B cell (primary cell): Measurements from ENCODE around the gene DTWD2. TPM values are rescaled to one million over a fixed set of nuclear protein-coding genes. Genes with fewer than 3 reads are reported as not detected.

Source experiments
- ATAC-seq: fragments of 200-7000 bp; cut with Tn5 transposase; one replicate; pipeline ENCODE4 v1.10.0; 2021; ENCODE audit warnings: low read depth, mild to moderate bottlenecking, moderate number of reproducible peaks, moderate library complexity
- CTCF ChIA-PET: fragments of 350-600 bp; sonication (Branson Sonifier 250); formaldehyde crosslinking; loops from one replicate; lab custom pipeline; 2021; ENCODE audit warnings: antibody characterized with exemption, inconsistent platforms; lab: Charles Lee
- POLR2A ChIA-PET: fragments of 350-600 bp; sonication (Branson Sonifier 250); formaldehyde crosslinking; loops from one replicate; lab custom pipeline; 2021; ENCODE audit warnings: antibody characterized with exemption; lab: Charles Lee
- DNase-seq: peaks from one replicate; pipeline ENCODE4 v3.0.0; 2013
- H2AFZ ChIP-seq: 2 replicates; pipeline ENCODE4 v1.6.1; 2012; ENCODE audit warnings: mild to moderate bottlenecking, low read depth, low read length; ENCODE audit not compliant: insufficient read depth, poor library complexity, severe bottlenecking
- H3K27ac ChIP-seq, 2 donors: 1 replicate in 1 of 2; 2 replicates in 1 of 2; pipeline ENCODE4 v1.5.1; 2012 to 2013; ENCODE audit warnings: low read length in 2 of 2, mild to moderate bottlenecking in 2 of 2, moderate library complexity in 1 of 2
- H3K27me3 ChIP-seq, 4 experiments: fragments of 200-600 bp in 1 of 4; sonication (generic) in 1 of 4; replicated peaks in 1 of 4; 1 replicate in 2 of 4; 2 replicates in 2 of 4; pipeline versions ENCODE4 v1.6.1 to v1.7.0; 2013 to 2016; ENCODE audit warnings: low read length in 3 of 4, mild to moderate bottlenecking in 2 of 4, mixed read lengths in 1 of 4, moderate library complexity in 1 of 4; ENCODE audit not compliant: insufficient read depth in 4 of 4, control insufficient read depth in 3 of 4; ENCODE audit errors: control extremely low read depth in 1 of 4
- H3K36me3 ChIP-seq, 2 experiments: replicated peaks in 1 of 2; 1 replicate in 1 of 2; 2 replicates in 1 of 2; pipeline versions ENCODE4 v1.6.1 to v1.7.1; 2013; ENCODE audit warnings: low read length in 1 of 2; ENCODE audit not compliant: insufficient read depth in 2 of 2, control insufficient read depth in 1 of 2; ENCODE audit errors: control extremely low read depth in 1 of 2, extremely low read depth in 1 of 2
- H3K4me1 ChIP-seq, 2 donors: fragments of 200-600 bp in 1 of 2; sonication (generic) in 1 of 2; 1 replicate in 1 of 2; 2 replicates in 1 of 2; pipeline versions ENCODE4 v1.5.1 to v1.6.1; 2013 to 2017; ENCODE audit warnings: low read length in 2 of 2; ENCODE audit not compliant: control insufficient read depth in 2 of 2, insufficient read depth in 2 of 2
- H3K4me2 ChIP-seq: replicated peaks from 2 replicates; pipeline ENCODE3; 2012; ENCODE audit warnings: mild to moderate bottlenecking, low read depth, low read length; ENCODE audit not compliant: poor library complexity, severe bottlenecking
- H3K4me3 ChIP-seq, 5 experiments: fragments of 200-600 bp in 1 of 5; sonication (generic) in 1 of 5; 1 replicate in 3 of 5; 2 replicates in 2 of 5; pipeline versions ENCODE4 v1.5.1 to v1.7.0; 2011 to 2016; ENCODE audit warnings: low read length in 4 of 5, mild to moderate bottlenecking in 4 of 5, low read depth in 2 of 5, control low read depth in 1 of 5, moderate library complexity in 1 of 5; ENCODE audit not compliant: insufficient read depth in 1 of 5; ENCODE audit errors: control extremely low read depth in 1 of 5, extremely low read depth in 1 of 5
- H3K79me2 ChIP-seq: fragments of 200-600 bp; sonication (generic); one replicate; pipeline ENCODE4 v1.6.0; 2016; ENCODE audit warnings: low read length; ENCODE audit not compliant: control insufficient read depth, insufficient read depth
- H3K9ac ChIP-seq: fragments of 200-600 bp; sonication (generic); 2 replicates; pipeline ENCODE4 v1.6.1; 2017; ENCODE audit warnings: mild to moderate bottlenecking, low read length, moderate library complexity
- H3K9me3 ChIP-seq, 3 donors: one replicate each; pipeline versions ENCODE4 v1.6.1 to v1.7.1; 2013; ENCODE audit warnings: low read length in 2 of 3; ENCODE audit not compliant: control insufficient read depth in 2 of 3, insufficient read depth in 1 of 3; ENCODE audit errors: control extremely low read depth in 1 of 3
- H4K20me1 ChIP-seq: 2 replicates; pipeline ENCODE4 v1.6.0; 2012; ENCODE audit warnings: mild to moderate bottlenecking, low read length; ENCODE audit not compliant: insufficient read depth, control insufficient read depth, poor library complexity, severe bottlenecking
- H3K27ac Mint-ChIP-seq: one replicate; pipeline ENCODE4 v1.8.0; 2021; ENCODE audit warnings: mixed read lengths
- H3K27me3 Mint-ChIP-seq: one replicate; pipeline ENCODE4 v1.8.0; 2021; ENCODE audit warnings: mixed read lengths
- H3K4me1 Mint-ChIP-seq: one replicate; pipeline ENCODE4 v1.8.0; 2021; ENCODE audit warnings: mixed read lengths
- H3K4me3 Mint-ChIP-seq: one replicate; pipeline ENCODE4 v1.8.0; 2021; ENCODE audit warnings: mixed read lengths
- H3K9me3 Mint-ChIP-seq: one replicate; pipeline ENCODE4 v1.8.0; 2022; ENCODE audit warnings: mixed read lengths; ENCODE audit not compliant: insufficient read depth
- EZH2 ChIP-seq: IDR thresholded peaks from 2 replicates; pipeline ENCODE4 v1.6.1; 2012; ENCODE audit warnings: borderline replicate concordance, low read depth, mild to moderate bottlenecking, moderate library complexity, low read length; ENCODE audit not compliant: insufficient read depth, poor library complexity, severe bottlenecking
- intact Hi-C: fragments of 100-400 bp; cut with micrococcal nuclease; formaldehyde crosslinking; loops from one replicate; pipeline ENCODE4 v1.10.0; 2022
- polyA plus RNA-seq: library from polyadenylated mRNA; depleted of rRNA; stranded (reverse); fragments of >200 nt; gene quantifications from 2 replicates; pipeline ENCODE4 v1.2.3, GENCODE V29; 2012
- total RNA-seq, 2 donors: library from RNA; stranded (reverse); fragments of 120-200 nt in 1 of 2; gene quantifications; 1 replicate in 1 of 2; 2 replicates in 1 of 2; pipeline versions ENCODE4 v1.2.3 to v1.2.4, GENCODE V29; 2013 to 2022
- TF ChIP-seq, protein P1 (sequence below): fragments of 200-600 bp; IDR thresholded peaks from one replicate; pipeline ENCODE4 v1.8.0; 2022; ENCODE audit warnings: antibody characterized with exemption, mild to moderate bottlenecking

DTWD2 gene
- total and polyA plus RNA-seq, 2 donors (not counting 1 experiment from before 2014, with no cell fraction given): 3.7 to 6.0 TPM

DNA sequence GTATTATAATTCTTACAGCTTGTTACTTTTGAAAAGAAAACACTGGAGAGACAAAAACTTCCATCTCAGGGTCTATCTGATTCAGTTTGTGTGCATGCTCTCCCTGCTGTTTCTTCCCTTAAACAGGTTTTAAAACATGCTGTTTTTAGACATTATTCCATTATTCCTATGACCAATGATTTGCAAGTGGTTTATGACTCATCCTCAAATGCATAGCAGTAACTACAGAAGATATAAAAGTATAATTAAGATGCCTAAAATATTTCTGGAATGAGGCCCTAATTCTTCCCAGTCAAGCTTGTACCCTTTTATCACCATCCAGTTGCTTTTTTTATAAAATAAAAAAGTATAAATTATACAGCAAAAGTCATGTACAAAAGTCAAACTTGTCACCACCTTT lies 3.7 kb downstream of the DTWD2 start:
- Histone ChIP-seq H3K4me3 (no peak overlapping the region), H3K79me2 (peaks cover 30% of the 10 kb centered on the region), H3K27ac (no peak overlapping the region), H3K9me3 (no peaks in the 10 kb centered on the region), H3K27me3 (no peaks in the 10 kb centered on the region), H3K36me3 (no peaks in the 10 kb centered on the region), H2AFZ (no peak overlapping the region), H3K4me2 (no peak overlapping the region), H3K4me1 (peaks cover 17% of the 10 kb centered on the region in 2 donors), H4K20me1 (no peaks in the 10 kb centered on the region), H3K9ac (no peak overlapping the region)
- CTCF ChIA-PET: interaction anchor here (1.4 to 6.6 kb wide), 3 partner anchors 427 to 450 kb away, joined by 3 to 51 read pairs (median 4); no protein-coding TSS in a partner anchor
- intact Hi-C loops: loop anchor here (5.0 to 10.0 kb wide), 4 partner anchors 193 to 1480 kb away; partner anchors contain the start of gene PRR16
- POLR2A ChIA-PET: no interaction called here
- ATAC-seq (no peak), DNase-seq (no peak)
- no peak overlapping the region for H3K27ac Mint-ChIP-seq
- H3K9me3 Mint-ChIP-seq: no peaks in the 10 kb centered on the region
- H3K4me3 Mint-ChIP-seq: no peak overlapping the region
- H3K27me3 Mint-ChIP-seq: no peaks in the 10 kb centered on the region
- TF ChIP-seq EZH2: no peak
- TF ChIP-seq, protein P1, sequence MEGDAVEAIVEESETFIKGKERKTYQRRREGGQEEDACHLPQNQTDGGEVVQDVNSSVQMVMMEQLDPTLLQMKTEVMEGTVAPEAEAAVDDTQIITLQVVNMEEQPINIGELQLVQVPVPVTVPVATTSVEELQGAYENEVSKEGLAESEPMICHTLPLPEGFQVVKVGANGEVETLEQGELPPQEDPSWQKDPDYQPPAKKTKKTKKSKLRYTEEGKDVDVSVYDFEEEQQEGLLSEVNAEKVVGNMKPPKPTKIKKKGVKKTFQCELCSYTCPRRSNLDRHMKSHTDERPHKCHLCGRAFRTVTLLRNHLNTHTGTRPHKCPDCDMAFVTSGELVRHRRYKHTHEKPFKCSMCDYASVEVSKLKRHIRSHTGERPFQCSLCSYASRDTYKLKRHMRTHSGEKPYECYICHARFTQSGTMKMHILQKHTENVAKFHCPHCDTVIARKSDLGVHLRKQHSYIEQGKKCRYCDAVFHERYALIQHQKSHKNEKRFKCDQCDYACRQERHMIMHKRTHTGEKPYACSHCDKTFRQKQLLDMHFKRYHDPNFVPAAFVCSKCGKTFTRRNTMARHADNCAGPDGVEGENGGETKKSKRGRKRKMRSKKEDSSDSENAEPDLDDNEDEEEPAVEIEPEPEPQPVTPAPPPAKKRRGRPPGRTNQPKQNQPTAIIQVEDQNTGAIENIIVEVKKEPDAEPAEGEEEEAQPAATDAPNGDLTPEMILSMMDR: no peak
- peaks cover 26% of the 10 kb centered on the region for H3K4me1 Mint-ChIP-seq

DNA sequence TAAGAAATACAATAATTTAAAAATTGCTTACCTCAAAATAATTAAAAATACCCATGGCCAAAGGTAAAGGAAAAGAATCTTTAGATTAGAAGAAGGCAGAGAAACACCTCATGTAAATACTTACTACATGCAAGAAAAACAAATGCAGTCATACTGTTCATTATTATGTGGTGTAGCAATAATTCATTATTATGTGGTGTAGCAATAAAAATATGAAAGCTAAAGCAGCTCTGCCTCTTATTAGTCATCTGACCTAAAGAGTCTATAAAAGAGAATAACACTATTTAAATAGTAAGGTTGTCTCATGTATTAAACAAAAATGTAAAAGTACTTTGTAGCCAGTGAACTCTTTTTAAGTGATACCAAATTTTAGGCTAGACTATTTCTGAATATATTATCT lies 6.6 kb downstream of the DTWD2 start:
- ChIA-PET CTCF (interaction anchor here (0.6 to 0.7 kb wide), 2 partner anchors 107 to 392 kb away, joined by 3 read pairs; no protein-coding TSS in a partner anchor), POLR2A (no interaction called here)
- Histone ChIP-seq H3K4me1 (no peaks in the 10 kb centered on the region), H3K9me3 (peaks cover 0 to 3% (median 0%) of the 10 kb centered on the region in 3 donors), H4K20me1 (no peaks in the 10 kb centered on the region), H3K27me3 (no peaks in the 10 kb centered on the region), H3K27ac (no peak overlapping the region), H3K36me3 (no peaks in the 10 kb centered on the region), H3K79me2 (peaks cover 38% of the 10 kb centered on the region), H3K4me2 (no peak overlapping the region), H2AFZ (no peak overlapping the region), H3K9ac (no peak overlapping the region), H3K4me3 (no peak overlapping the region)
- peaks cover 12% of the 10 kb centered on the region for H3K4me1 Mint-ChIP-seq
- no peak overlapping the region for H3K27ac Mint-ChIP-seq
- DNase-seq: no peak
- ATAC-seq: no peak
- no peak overlapping the region for H3K4me3 Mint-ChIP-seq
- peaks cover 3% of the 10 kb centered on the region for H3K9me3 Mint-ChIP-seq
- H3K27me3 Mint-ChIP-seq: no peaks in the 10 kb centered on the region
- TF ChIP-seq, protein P1: no peak
- no peak for TF ChIP-seq EZH2
- intact Hi-C loops: loop anchor here (10.0 kb wide), 1 partner anchor 1483 kb away; the partner anchor contains the start of gene PRR16
